Thyroid gland (tissue), 4 donors: ENCODE results near the gene CD22.

Source experiments
- CTCF ChIP-seq, 6 experiments: fragments of 200-600 bp in 3 of 6; fragments of 450-650 bp in 3 of 6; sonication (generic) in 3 of 6; IDR thresholded peaks; one replicate each; pipeline ENCODE4 v1.5.1; 2016 to 2019; ENCODE audit warnings: antibody characterized with exemption in 6 of 6, mild to moderate bottlenecking in 2 of 6, inconsistent platforms in 1 of 6, moderate library complexity in 1 of 6
- POLR2A ChIP-seq, 2 donors: fragments of 450-650 bp; IDR thresholded peaks; one replicate each; pipeline ENCODE4 v1.6.1; 2017; ENCODE audit warnings: antibody characterized with exemption in 2 of 2, mild to moderate bottlenecking in 2 of 2, moderate library complexity in 1 of 2

- TF ChIP-seq POLR2A (IDR thresholded peaks at IDR 0.05) (no peak), CTCF (IDR thresholded peaks at IDR 0.05) (no peak)
These were observed 17.4 kb downstream of the CD22 start for GRCh38 chr19:35346193-35347052.
